ENCODE results near the gene FAM13A. TPM values are rescaled to one million over a fixed set of nuclear protein-coding genes. Genes with fewer than 3 reads are reported as not detected.
A peak's percentile ranks its signal among the peaks of the same experiment; 100 is the strongest.

The FAM13A gene
- total and polyA plus RNA-seq, 2 of the 13 experiments (the other 11 are each of a cell fraction or from before 2014, with no cell fraction given) = 1.2 to 36.2 TPM

GRCh38 chr4:88823058-88823919, 233.7 kb downstream of the FAM13A start (continued):
- no peak for TF ChIP-seq HMGA1 (CRISPR knock-in tag; conservative IDR thresholded peaks at IDR 0.05)
- no peak for TF ChIP-seq RNF219 (CRISPR knock-in tag; IDR thresholded peaks at IDR 0.05)
- no peak for TF ChIP-seq MYNN (CRISPR knock-in tag; IDR thresholded peaks at IDR 0.05; ENCODE audit: low read depth)
- TF ChIP-seq ZNF652 (CRISPR knock-in tag; IDR thresholded peaks at IDR 0.05; ENCODE audit: borderline replicate concordance, low read depth) = 0 out of 2 replicates have a peak, but pooled peaks have one; percentile 26
- no peak for TF ChIP-seq RFX1 (IDR thresholded peaks at IDR 0.05)
- no peak for TF ChIP-seq ELK4 (CRISPR knock-in tag; IDR thresholded peaks at IDR 0.05; ENCODE audit: borderline replicate concordance)
- TF ChIP-seq SNAPC5 (CRISPR knock-in tag; IDR thresholded peaks at IDR 0.05; ENCODE audit: borderline replicate concordance) = no peak
- no peak for TF ChIP-seq SNAPC2 (CRISPR knock-in tag; IDR thresholded peaks at IDR 0.05)
- TF ChIP-seq ZNF687 (CRISPR knock-in tag; IDR thresholded peaks at IDR 0.05) = peak; percentile 78
- no peak for TF ChIP-seq CBX5 (CRISPR knock-in tag; IDR thresholded peaks at IDR 0.05; ENCODE audit: borderline replicate concordance)
- no peak for TF ChIP-seq ZNF318 (CRISPR knock-in tag; IDR thresholded peaks at IDR 0.05)
- peak; percentile 52; the same call in 1 of the 2 replicates for TF ChIP-seq ESRRA (CRISPR knock-in tag; IDR thresholded peaks at IDR 0.05; ENCODE audit: low read depth)
